Activated T-cell treated with anti-CD3 and anti-CD28 coated beads, Interleukin-2, amount 50 U/mL, for 72 hours (primary cell): ENCODE data around the gene GSTA4. TPM values are rescaled to one million over a fixed set of nuclear protein-coding genes. Genes with fewer than 3 reads are reported as not detected.
"Not testable (repeated sequence)": the region's sequence is repeated elsewhere in the genome, so short reads cannot be mapped to it uniquely, and the experiment has no call there.

Experiments
- ATAC-seq, 2 donors: fragments of 150-1000 bp; cut with Tn5 transposase; replicated peaks in 1 of 2; 2 replicates each; pipeline ENCODE4 v1.10.0; 2021; ENCODE audit warnings: moderate library complexity in 2 of 2, mild to moderate bottlenecking in 1 of 2
- DNase-seq, 2 donors: peaks; one replicate each; pipeline ENCODE4 v3.0.0; 2021 to 2022; ENCODE audit warnings: mixed read lengths in 1 of 2
- H3K27ac Mint-ChIP-seq: one replicate; pipeline ENCODE4 v1.8.0; 2022; ENCODE audit warnings: mild to moderate bottlenecking, moderate library complexity, mixed read lengths
- H3K27me3 Mint-ChIP-seq: one replicate; pipeline ENCODE4 v1.8.0; 2022; ENCODE audit warnings: low read depth, mixed read lengths
- H3K36me3 Mint-ChIP-seq, 2 donors: one replicate each; pipeline ENCODE4 v1.8.0; 2022; ENCODE audit warnings: mixed read lengths in 2 of 2, mild to moderate bottlenecking in 1 of 2; ENCODE audit not compliant: insufficient read depth in 2 of 2
- H3K4me1 Mint-ChIP-seq: one replicate; pipeline ENCODE4 v1.8.0; 2022; ENCODE audit warnings: low read depth, mixed read lengths
- H3K4me3 Mint-ChIP-seq, 2 donors: one replicate each; pipeline ENCODE4 v1.8.0; 2022; ENCODE audit warnings: mild to moderate bottlenecking in 2 of 2, mixed read lengths in 2 of 2, moderate library complexity in 2 of 2
- H3K9me3 Mint-ChIP-seq, 2 donors: one replicate each; pipeline ENCODE4 v1.8.0; 2022; ENCODE audit warnings: mixed read lengths in 2 of 2
- total RNA-seq, 2 donors: library from RNA; stranded (reverse); gene quantifications; one replicate each; pipeline ENCODE4 v1.2.3, GENCODE V29; 2022

The GSTA4 gene, protein sequence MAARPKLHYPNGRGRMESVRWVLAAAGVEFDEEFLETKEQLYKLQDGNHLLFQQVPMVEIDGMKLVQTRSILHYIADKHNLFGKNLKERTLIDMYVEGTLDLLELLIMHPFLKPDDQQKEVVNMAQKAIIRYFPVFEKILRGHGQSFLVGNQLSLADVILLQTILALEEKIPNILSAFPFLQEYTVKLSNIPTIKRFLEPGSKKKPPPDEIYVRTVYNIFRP
- 10 to 100 TPM; 17.5 to 21.4 TPM for total RNA-seq

DNA sequence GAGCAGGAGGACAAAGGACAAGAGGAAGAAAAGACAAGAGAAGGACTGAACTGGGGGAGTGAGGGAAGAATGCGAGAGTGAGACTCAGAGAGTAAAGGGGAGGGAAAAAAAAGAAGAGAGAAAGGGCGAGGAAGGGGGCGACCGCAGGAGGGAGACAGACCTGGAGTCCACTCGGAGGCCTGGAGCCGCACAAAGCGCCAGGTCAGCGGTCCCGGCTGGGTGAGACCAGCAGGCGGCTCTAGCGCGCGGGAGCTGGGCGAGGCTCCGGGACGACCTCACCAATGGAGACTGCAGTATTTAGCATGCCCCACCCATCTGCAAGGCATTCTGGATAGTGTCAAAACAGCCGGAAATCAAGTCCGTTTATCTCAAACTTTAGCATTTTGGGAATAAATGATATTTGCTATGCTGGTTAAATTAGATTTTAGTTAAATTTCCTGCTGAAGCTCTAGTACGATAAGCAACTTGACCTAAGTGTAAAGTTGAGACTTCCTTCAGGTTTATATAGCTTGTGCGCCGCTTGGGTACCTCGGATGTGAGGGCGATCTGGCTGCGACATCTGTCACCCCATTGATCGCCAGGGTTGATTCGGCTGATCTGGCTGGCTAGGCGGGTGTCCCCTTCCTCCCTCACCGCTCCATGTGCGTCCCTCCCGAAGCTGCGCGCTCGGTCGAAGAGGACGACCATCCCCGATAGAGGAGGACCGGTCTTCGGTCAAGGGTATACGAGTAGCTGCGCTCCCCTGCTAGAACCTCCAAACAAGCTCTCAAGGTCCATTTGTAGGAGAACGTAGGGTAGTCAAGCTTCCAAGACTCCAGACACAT lies at the start of gene GSTA4:
TSS of gene GSTA4 (minus strand) at position 196 of the 824 bp plus-strand sequence. CDS start 1,041 bp downstream, outside the sequence.
- not testable (repeated sequence) for H3K36me3 Mint-ChIP-seq, H3K27me3 Mint-ChIP-seq, H3K9me3 Mint-ChIP-seq
- Mint-ChIP-seq H3K27ac (peak within 1 kb of the TSS; percentile 100), H3K4me3 (peak within 1 kb of the TSS; percentile 86 to 98), H3K4me1 (peaks cover 60% of the 10 kb centered on the region)
- peak; percentile 91 to 92 for DNase-seq
- ATAC-seq, result peak; percentile 92 to 94

DNA sequence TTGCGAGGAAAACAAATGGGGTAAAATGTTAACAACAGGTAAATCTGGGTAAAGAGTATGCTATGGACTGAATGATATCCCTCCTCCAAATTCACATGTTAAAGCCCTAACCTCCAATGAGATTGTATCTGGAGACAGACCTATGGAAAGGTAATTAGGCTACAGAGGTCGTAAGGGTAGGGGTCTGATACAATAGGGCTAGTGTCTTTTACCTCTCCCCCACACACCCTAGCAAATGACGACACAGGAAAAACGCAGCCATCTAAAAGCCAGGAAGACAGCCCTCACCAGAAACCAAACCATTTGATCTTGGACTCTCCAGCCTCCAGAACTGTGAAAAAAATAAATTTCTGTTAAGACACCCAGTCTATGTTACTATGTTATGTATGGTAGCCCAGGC lies 49.5 kb upstream of the GSTA4 start:
- peaks cover 18% of the 10 kb centered on the region for H3K4me1 Mint-ChIP-seq
- H3K27me3 Mint-ChIP-seq, result no peaks in the 10 kb centered on the region
- H3K36me3 Mint-ChIP-seq, result peaks cover 6 to 9% of the 10 kb centered on the region in 2 donors
- DNase-seq (no peak), ATAC-seq (no peak)
- no peak overlapping the region for H3K4me3 Mint-ChIP-seq
- H3K9me3 Mint-ChIP-seq, result no peaks in the 10 kb centered on the region
- H3K27ac Mint-ChIP-seq, result no peak overlapping the region

DNA sequence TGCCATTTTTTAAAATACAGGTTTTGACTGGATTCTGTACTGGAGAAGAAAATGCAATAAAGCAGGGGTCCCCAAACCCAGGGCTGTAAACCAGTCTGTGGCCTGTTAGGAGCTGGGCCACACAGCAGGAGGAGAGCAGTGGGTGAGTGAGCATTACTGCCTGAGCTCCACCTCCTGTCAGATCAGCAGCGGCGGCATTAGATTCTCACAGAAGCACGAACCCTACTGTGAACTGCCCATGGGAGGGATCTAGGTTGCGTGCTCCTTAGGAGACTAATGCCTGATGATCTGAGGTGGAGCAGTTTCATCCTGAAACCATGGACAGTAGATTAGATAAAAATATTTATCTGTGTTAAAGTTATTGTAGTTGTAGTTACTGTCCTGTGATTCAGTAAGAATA lies 49.0 kb upstream of the GSTA4 start:
- peaks cover 13% of the 10 kb centered on the region for H3K4me1 Mint-ChIP-seq
- no peak overlapping the region for H3K4me3 Mint-ChIP-seq
- H3K9me3 Mint-ChIP-seq, result no peaks in the 10 kb centered on the region
- no peak for ATAC-seq
- no peaks in the 10 kb centered on the region for H3K27me3 Mint-ChIP-seq
- no peak for DNase-seq
- no peak overlapping the region for H3K27ac Mint-ChIP-seq
- H3K36me3 Mint-ChIP-seq, result peaks cover 9 to 14% of the 10 kb centered on the region in 2 donors

DNA sequence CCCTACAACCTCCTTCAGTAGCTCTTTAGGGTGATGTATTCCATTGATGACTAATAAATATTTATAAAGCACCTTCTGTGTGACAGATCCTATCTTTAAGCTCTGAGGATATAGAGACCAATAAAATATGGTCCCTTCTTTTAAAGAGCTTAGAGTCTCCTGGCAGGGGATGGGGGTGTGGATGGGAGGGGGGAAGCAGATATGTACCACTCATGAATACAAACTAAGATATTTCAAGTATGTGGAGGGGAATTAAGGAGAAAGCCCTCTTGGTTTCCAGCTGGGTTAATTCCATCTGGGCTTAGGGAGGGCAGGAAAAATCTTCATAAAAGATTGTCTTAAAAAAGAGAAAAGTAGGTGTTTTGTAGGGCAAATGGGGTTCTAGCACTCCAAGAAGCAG lies 48.5 kb upstream of the GSTA4 start:
- DNase-seq (no peak), ATAC-seq (no peak)
- H3K27me3 Mint-ChIP-seq, result no peaks in the 10 kb centered on the region
- H3K9me3 Mint-ChIP-seq, result no peaks in the 10 kb centered on the region
- H3K4me3 Mint-ChIP-seq, result no peak overlapping the region
- peaks cover 8% of the 10 kb centered on the region for H3K4me1 Mint-ChIP-seq
- H3K36me3 Mint-ChIP-seq, result peaks cover 11 to 15% of the 10 kb centered on the region in 2 donors
- no peak overlapping the region for H3K27ac Mint-ChIP-seq

DNA sequence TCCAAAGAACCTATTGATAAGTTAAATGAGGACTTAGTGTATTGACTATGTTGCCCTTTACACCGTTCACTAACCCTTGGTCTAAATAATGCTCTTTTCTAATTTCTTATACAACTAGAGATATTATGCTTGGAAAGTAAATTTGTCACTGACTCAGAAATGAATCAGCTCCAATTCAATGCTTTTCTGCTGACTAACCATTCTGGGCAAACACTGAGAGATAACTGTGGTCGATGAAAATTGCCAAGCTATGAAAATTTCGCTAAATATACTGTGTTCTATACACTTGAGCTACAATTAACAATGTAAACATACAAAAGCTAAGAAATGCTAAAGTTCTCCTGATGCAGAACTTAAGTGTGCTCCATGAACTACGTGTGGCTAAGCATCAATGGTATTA lies 47.0 kb upstream of the GSTA4 start:
- no peak overlapping the region for H3K27ac Mint-ChIP-seq
- ATAC-seq, result no peak
- no peak overlapping the region for H3K4me3 Mint-ChIP-seq
- peaks cover 11 to 17% of the 10 kb centered on the region in 2 donors for H3K36me3 Mint-ChIP-seq
- H3K27me3 Mint-ChIP-seq, result no peaks in the 10 kb centered on the region
- no peak for DNase-seq
- no peaks in the 10 kb centered on the region for H3K4me1 Mint-ChIP-seq
- H3K9me3 Mint-ChIP-seq, result no peaks in the 10 kb centered on the region

DNA sequence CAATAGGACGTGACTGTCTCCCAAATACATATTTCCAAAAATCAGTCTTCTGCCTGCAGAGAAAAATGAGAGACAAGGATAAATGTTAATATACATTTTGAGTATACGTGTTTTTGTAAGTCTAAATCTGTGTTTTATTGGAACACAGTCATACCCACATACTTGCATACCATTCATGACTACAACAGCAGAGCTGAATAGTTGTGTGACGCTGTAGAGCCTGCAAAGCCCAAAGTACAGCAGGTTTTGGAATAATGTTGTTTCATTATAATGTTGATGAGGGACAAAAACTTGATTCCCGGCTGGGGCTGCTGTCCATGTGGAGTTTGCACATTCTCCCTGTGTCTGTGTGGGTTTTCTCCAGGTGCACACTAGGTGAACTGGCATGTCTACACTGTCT lies 46.3 kb upstream of the GSTA4 start:
- Mint-ChIP-seq H3K36me3 (peaks cover 11 to 19% of the 10 kb centered on the region in 2 donors), H3K4me3 (no peak overlapping the region), H3K27me3 (no peaks in the 10 kb centered on the region), H3K9me3 (no peaks in the 10 kb centered on the region), H3K4me1 (no peaks in the 10 kb centered on the region), H3K27ac (no peak overlapping the region)
- no peak for DNase-seq
- ATAC-seq, result no peak

DNA sequence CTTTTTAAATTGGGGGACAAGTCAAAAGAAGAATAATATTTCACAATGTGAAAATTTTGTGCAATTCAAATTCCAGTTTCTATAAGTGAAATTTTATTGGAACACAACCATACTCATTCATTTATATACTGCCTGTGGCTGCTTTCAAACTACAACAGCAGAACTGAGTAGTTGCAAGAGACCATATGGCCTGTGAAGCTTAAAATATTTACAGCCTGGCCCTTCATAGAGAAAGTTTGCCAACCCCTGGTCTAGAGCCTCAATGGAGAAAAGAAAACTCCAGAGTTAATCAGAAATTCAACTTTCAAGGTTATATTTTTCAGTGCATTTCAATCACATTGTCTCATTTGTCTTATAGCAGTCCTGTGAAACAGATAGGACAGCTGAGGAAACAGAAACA lies 43.5 kb upstream of the GSTA4 start:
- DNase-seq (no peak), ATAC-seq (no peak)
- H3K27ac Mint-ChIP-seq, result no peak overlapping the region
- peaks cover 11 to 19% of the 10 kb centered on the region in 2 donors for H3K36me3 Mint-ChIP-seq
- H3K4me1 Mint-ChIP-seq, result no peaks in the 10 kb centered on the region
- no peaks in the 10 kb centered on the region for H3K27me3 Mint-ChIP-seq
- H3K9me3 Mint-ChIP-seq, result no peaks in the 10 kb centered on the region
- no peak overlapping the region for H3K4me3 Mint-ChIP-seq

DNA sequence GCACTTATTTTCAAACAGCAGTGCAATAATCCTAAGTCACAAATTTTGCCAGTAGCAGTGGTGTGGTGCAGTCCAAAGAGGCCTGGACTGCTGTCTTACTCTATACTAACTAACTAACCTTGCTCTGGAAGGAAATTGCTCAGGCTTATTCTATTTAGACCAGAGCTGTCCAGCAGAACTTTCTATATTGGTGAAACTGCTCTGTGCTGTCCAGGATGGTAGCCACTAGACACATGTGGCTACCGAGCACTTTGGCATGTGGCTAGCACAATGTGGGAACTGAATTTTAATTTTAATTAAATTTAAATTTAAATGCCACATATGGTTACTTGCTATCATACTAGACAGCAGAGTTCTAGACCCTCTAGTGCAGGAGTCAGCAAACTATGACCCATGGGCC lies 43.1 kb upstream of the GSTA4 start:
- H3K4me3 Mint-ChIP-seq, result no peak overlapping the region
- no peaks in the 10 kb centered on the region for H3K4me1 Mint-ChIP-seq
- no peaks in the 10 kb centered on the region for H3K27me3 Mint-ChIP-seq
- no peak overlapping the region for H3K27ac Mint-ChIP-seq
- ATAC-seq (no peak), DNase-seq (no peak)
- H3K9me3 Mint-ChIP-seq, result no peaks in the 10 kb centered on the region
- H3K36me3 Mint-ChIP-seq, result peaks cover 11 to 19% of the 10 kb centered on the region in 2 donors

DNA sequence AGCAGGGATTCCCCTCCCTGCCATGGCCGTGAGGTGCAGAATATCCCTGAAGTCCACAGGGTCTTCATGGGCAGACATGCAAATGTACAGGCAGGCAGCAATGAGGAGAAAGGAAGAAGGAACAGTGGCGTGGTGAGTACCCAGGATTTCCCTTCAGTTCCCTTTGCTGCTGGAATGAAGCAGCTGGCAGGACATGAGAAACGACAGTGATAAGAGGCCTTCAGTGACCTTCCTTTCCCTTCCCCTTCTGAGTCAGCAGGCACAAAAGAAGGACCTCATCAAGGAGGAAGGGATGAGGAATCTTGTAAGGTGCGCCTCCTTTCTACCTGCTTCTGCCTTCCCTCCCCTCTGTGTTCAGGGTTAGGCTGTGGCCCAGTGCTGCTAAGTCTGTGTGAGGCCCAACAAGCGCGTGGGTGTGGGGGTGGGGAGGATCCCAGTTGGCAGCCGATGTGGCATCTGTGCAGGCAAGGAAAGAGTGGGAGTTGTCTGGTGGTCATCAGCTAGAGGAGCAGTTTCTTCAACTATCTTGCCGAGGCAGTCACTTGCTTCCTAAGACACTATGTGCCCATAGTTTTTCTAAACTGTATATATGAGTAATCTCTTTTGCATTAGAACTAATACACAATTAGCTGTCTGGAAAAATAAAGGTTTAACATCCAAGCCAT lies 40.6 kb upstream of the GSTA4 start:
- no peaks in the 10 kb centered on the region for H3K4me1 Mint-ChIP-seq
- ATAC-seq (no peak), DNase-seq (no peak)
- H3K27me3 Mint-ChIP-seq, result no peaks in the 10 kb centered on the region
- H3K4me3 Mint-ChIP-seq, result no peak overlapping the region
- H3K36me3 Mint-ChIP-seq, result peaks cover 9 to 19% of the 10 kb centered on the region in 2 donors
- H3K27ac Mint-ChIP-seq, result no peak overlapping the region
- no peaks in the 10 kb centered on the region for H3K9me3 Mint-ChIP-seq

DNA sequence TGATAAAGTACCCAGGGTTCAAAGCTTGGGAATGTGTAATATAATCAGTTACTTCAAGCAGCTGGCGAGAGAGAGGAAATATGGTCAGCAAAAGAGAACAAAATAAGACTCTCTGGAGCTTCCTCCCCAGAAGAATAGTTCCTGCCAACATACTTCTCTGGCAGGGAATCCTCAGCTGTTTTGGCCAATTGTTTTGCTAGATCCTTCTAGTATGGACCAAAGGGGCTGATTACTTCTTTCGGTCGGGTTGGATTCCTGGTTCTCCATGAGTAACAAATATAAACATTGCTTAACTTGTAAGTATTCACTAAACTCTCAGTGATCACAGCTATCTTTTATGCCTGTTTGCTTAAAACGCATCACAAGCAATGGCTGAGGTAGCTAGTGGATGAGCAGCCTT lies 38.7 kb upstream of the GSTA4 start:
- Mint-ChIP-seq H3K27me3 (no peaks in the 10 kb centered on the region), H3K4me1 (peaks cover 12% of the 10 kb centered on the region), H3K9me3 (no peaks in the 10 kb centered on the region), H3K4me3 (no peak overlapping the region), H3K27ac (no peak overlapping the region), H3K36me3 (peaks cover 0 to 3% of the 10 kb centered on the region in 2 donors)
- no peak for ATAC-seq
- DNase-seq, result no peak

DNA sequence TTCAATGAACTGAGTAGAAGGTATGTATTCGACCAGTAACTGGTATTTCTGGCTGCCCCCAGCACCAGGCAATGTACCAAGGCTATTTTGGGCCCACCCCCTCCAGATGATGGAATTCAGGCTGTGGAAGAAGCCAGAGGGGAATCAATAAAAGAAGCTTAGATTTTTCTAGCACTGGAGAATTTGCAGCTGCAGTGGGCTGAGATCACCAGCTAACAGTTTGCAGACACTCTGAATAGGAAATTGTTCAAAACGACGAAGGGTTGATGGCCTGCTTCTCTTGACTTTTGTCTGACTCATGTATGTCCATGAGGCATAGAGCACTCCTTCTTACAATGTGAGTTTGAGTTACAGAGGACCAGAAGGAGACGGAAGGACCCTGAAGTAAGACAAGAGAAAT lies 37.8 kb upstream of the GSTA4 start:
- no peaks in the 10 kb centered on the region for H3K9me3 Mint-ChIP-seq
- no peak for DNase-seq
- peaks cover 14% of the 10 kb centered on the region for H3K4me1 Mint-ChIP-seq
- no peak overlapping the region for H3K27ac Mint-ChIP-seq
- ATAC-seq, result no peak
- H3K4me3 Mint-ChIP-seq, result no peak overlapping the region
- H3K36me3 Mint-ChIP-seq, result peaks cover 2% of the 10 kb centered on the region in 2 donors
- no peaks in the 10 kb centered on the region for H3K27me3 Mint-ChIP-seq

DNA sequence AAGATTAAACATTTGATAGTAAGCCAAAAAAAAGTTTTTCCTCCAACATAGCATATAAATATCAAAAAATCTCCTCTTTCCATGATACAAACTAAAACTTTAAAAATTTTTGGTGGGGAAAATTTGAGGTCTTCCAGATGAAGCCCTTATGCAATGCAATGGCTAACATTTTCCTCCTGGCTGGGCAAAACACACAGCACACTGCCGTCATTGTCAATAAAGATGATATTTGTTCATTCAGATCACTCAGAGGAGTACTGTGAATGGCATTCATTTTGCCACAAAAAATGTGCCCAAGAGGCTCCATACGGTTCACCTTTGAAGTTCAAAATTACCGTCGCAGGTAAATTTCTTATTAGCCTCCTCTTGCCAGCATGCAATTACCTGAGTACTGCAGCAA lies 36.2 kb upstream of the GSTA4 start:
- ATAC-seq (no peak), DNase-seq (no peak)
- H3K27ac Mint-ChIP-seq, result no peak overlapping the region
- peaks cover 24% of the 10 kb centered on the region for H3K4me1 Mint-ChIP-seq
- H3K36me3 Mint-ChIP-seq, result peaks cover 0 to 2% of the 10 kb centered on the region in 2 donors
- H3K27me3 Mint-ChIP-seq, result no peaks in the 10 kb centered on the region
- no peak overlapping the region for H3K4me3 Mint-ChIP-seq
- H3K9me3 Mint-ChIP-seq, result no peaks in the 10 kb centered on the region

DNA sequence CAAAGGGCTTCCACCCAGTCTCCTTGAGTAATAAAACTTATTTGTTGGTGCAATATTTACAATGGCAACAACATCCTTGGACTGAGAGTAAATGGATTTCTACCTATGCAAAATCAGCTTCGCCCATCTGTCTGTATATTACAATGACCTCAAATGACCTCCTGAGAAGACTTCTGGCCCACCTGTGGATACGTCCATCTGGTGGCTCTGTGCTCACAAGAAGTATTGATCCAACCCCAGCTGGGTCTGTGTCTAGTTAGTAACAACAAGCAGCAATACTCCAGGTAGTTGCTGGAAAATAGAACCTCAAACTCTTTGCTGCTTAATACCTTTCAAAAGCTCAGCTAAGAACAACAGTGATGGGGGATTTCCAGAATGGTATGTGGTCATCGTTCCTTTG lies 34.7 kb upstream of the GSTA4 start:
- Mint-ChIP-seq H3K9me3 (no peaks in the 10 kb centered on the region), H3K27ac (no peak overlapping the region), H3K4me1 (peaks cover 33% of the 10 kb centered on the region), H3K36me3 (peaks cover 0 to 5% of the 10 kb centered on the region in 2 donors), H3K4me3 (no peak overlapping the region), H3K27me3 (no peaks in the 10 kb centered on the region)
- ATAC-seq (no peak), DNase-seq (no peak)
